Cardiac muscle cell (in vitro differentiated cells and primary cell): ENCODE data around the gene KCNMA1. TPM values are rescaled to one million over a fixed set of nuclear protein-coding genes. Genes with fewer than 3 reads are reported as not detected.

Experiments
- DNase-seq, 2 donors: peaks; one replicate each; pipeline versions ENCODE4 v3.0.0 to v3.0.0-alpha.2; 2010 to 2017; ENCODE audit warnings: low read depth in 1 of 2, low spot score in 1 of 2
- H3K27ac ChIP-seq: fragments of 200-600 bp; sonication (generic); 2 replicates; pipeline ENCODE4 v1.5.1; 2016
- H3K27me3 ChIP-seq: fragments of 200-600 bp; sonication (generic); 2 replicates; pipeline ENCODE4 v1.6.0; 2016; ENCODE audit warnings: control low read depth
- H3K36me3 ChIP-seq: fragments of 200-600 bp; sonication (generic); 2 replicates; pipeline ENCODE4 v1.5.1; 2016; ENCODE audit warnings: control low read depth
- H3K4me1 ChIP-seq: fragments of 200-600 bp; sonication (generic); 2 replicates; pipeline ENCODE4 v1.8.1; 2017; ENCODE audit warnings: low read depth, mild to moderate bottlenecking, mixed run types
- H3K4me3 ChIP-seq: fragments of 200-600 bp; sonication (generic); 2 replicates; pipeline ENCODE4 v1.5.1; 2016; ENCODE audit warnings: mild to moderate bottlenecking
- H3K9me3 ChIP-seq: fragments of 200-600 bp; sonication (generic); 2 replicates; pipeline ENCODE4 v1.5.1; 2017; ENCODE audit warnings: low read depth, mild to moderate bottlenecking, control low read depth
- CTCF ChIP-seq: IDR thresholded peaks from 2 replicates; pipeline ENCODE4 v1.5.1; 2012; ENCODE audit warnings: low read depth, mild to moderate bottlenecking, low read length
- polyA plus RNA-seq: library from polyadenylated mRNA; unstranded; fragments of >200 nt; fragmentation: Nextera tagmentation; extraction: Ambion mirVana; gene quantifications from 2 replicates; pipeline ENCODE4 v1.2.1, GENCODE V29; 2016
- total RNA-seq: library from RNA; depleted of rRNA; stranded (reverse); fragments of >200 nt; gene quantifications from 2 replicates; pipeline ENCODE4 v1.2.3, GENCODE V29; 2016

Gene KCNMA1
- total and polyA plus RNA-seq, 2 experiments from 2014 or later: 1.8 to 1.9 TPM

GRCh38 chr10:77212632-77213031 is 425.0 kb downstream of the KCNMA1 start:
- H3K4me3 ChIP-seq: no peak overlapping the region
- TF ChIP-seq CTCF: no peak
- H3K4me1 ChIP-seq: no peaks in the 10 kb centered on the region
- H3K27me3 ChIP-seq: no peaks in the 10 kb centered on the region
- H3K36me3 ChIP-seq: no peaks in the 10 kb centered on the region
- no peaks in the 10 kb centered on the region for H3K9me3 ChIP-seq
- DNase-seq: no peak
- no peak overlapping the region for H3K27ac ChIP-seq

- Histone ChIP-seq H3K27ac (no peak overlapping the region), H3K36me3 (no peaks in the 10 kb centered on the region), H3K9me3 (no peaks in the 10 kb centered on the region), H3K27me3 (no peaks in the 10 kb centered on the region), H3K4me3 (no peak overlapping the region), H3K4me1 (no peaks in the 10 kb centered on the region)
- DNase-seq: no peak
- TF ChIP-seq CTCF: no peak
These were observed 427.0 kb downstream of the KCNMA1 start for GRCh38 chr10:77210645-77211044.

- H3K4me1 ChIP-seq: no peaks in the 10 kb centered on the region
- H3K36me3 ChIP-seq: no peaks in the 10 kb centered on the region
- H3K4me3 ChIP-seq: no peak overlapping the region
- no peaks in the 10 kb centered on the region for H3K27me3 ChIP-seq
- no peaks in the 10 kb centered on the region for H3K9me3 ChIP-seq
- H3K27ac ChIP-seq: no peak overlapping the region
- TF ChIP-seq CTCF: no peak
- DNase-seq: no peak
These were observed 428.8 kb downstream of the KCNMA1 start for GRCh38 chr10:77208684-77209256.

- Histone ChIP-seq H3K36me3 (no peaks in the 10 kb centered on the region), H3K9me3 (no peaks in the 10 kb centered on the region), H3K4me3 (no peak overlapping the region), H3K27ac (no peak overlapping the region), H3K27me3 (no peaks in the 10 kb centered on the region), H3K4me1 (no peaks in the 10 kb centered on the region)
- no peak for TF ChIP-seq CTCF
- DNase-seq: no peak
These were observed 429.8 kb downstream of the KCNMA1 start for GRCh38 chr10:77207828-77208185.

GRCh38 chr10:77207182-77207827 is 430.3 kb downstream of the KCNMA1 start:
- no peaks in the 10 kb centered on the region for H3K27me3 ChIP-seq
- no peaks in the 10 kb centered on the region for H3K36me3 ChIP-seq
- no peaks in the 10 kb centered on the region for H3K9me3 ChIP-seq
- no peaks in the 10 kb centered on the region for H3K4me1 ChIP-seq
- H3K27ac ChIP-seq: no peak overlapping the region
- no peak for DNase-seq
- H3K4me3 ChIP-seq: no peak overlapping the region
- TF ChIP-seq CTCF: no peak
